Stimulated activated CD8-positive, alpha-beta memory T cell treated with anti-CD3 and anti-CD28 coated beads, Interleukin-4, amount 100 ng/mL, for 24 hours (primary cell): ENCODE results near the gene SPC24.
A peak's percentile ranks its signal among the peaks of the same experiment; 100 is the strongest.
"Not testable (repeated sequence)": the region's sequence is repeated elsewhere in the genome, so short reads cannot be mapped to it uniquely, and the experiment has no call there.

Experiments used
- DNase-seq: peaks from one replicate; pipeline ENCODE4 v3.0.0-alpha.2; 2020; ENCODE audit warnings: low read depth

SPC24 gene

DNA sequence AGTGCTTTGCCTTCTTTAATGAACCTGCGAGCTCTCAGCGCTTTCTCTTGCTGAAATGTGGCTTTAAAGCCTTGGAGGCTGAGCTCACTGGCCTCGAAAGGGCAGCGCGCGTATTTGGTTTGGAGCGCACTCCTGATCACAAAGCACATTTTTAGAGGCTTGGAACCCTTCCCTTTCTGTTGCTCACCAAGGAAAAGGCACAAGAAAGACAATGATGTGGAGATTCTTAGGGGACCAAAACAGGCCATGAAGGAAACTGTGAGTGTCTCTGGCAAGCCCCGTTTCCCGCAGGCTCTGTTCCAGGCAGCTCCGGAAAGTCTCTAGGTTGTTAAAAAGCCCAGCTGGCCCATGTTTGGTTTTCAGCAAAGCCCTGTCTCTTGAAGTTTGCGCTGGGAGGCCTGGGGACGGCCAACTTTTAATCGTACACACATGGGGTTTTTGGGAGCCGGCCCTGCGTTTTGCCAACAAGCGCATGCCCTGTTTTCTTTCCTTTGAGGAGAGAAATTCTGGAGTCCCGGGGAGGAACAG, 9.4 kb upstream of the SPC24 start:
- DNase-seq, result no peak

DNA sequence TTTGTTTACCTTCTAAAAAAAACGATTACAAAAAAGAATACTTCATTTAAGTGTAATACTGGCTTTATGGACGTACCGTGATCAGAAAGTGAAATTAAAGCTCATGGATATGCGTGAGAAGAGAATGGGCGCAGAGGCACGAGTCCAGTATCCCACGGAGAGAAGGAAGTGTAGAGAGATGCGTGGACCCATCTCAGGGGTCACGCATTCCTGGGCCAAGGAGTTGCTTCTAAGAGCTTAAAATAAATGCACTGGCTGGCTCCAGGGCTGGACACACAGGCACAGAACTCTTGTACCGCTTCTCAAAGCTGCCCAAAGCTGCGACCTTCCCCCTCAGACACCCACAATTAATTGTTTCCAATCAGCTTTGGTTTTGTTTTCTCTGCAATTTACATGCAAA, 8.7 kb upstream of the SPC24 start:
- no peak for DNase-seq

DNA sequence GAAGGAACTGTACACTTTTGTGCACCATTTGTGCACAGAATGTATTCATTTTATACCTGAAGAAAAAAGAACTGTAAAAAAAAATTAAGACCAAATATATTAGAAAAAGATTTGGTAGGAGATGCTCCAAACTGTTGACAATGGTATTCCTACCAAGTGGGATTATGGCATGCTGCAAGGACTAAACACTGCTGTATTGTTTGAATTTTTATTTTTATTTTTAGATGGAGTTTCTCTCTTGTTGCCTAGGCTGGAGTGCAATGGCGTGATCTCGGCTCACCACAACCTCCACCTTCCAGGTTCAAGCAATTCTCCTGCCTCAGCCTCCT, 4.8 kb upstream of the SPC24 start:
- not testable (repeated sequence) for DNase-seq

DNA sequence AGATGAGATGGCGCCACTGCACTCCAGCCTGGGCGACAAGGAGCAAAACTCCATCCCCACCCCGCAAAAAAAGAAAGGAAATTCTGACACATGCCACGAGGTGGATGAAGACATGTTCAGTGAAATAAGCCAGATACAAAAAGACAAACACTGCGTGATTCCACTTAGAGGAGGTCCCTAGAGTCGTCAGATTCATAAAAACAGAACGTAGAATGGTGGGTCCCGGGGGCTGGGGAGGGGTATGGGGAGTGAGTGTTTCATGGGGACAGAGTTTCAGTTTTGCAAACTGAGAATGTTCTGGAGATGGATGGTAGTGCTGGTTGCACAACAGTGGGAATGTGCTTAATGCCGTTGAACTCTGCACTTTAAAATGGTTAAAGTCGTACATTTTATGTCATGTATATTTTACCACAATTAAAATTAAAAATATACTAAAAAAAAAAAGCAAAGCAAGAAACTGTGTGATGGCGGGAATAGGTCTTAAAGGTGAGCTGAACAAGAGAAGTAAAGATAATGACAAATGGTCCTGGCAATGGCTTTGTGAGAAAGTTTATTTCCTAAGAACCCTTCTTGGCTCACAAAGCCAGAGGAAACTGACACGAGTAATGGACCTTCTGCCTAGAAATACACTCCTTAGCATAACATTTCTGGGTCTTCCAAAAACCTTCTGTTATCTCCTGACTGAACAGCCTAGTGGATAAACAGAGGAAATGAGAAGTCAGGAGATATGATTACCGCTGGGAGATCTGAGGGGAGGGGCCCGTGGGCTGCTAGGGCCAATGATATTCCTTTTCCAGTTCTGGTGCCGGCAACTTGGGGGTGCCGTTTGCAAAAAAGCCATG, 4.2 kb upstream of the SPC24 start:
- no peak for DNase-seq

DNA sequence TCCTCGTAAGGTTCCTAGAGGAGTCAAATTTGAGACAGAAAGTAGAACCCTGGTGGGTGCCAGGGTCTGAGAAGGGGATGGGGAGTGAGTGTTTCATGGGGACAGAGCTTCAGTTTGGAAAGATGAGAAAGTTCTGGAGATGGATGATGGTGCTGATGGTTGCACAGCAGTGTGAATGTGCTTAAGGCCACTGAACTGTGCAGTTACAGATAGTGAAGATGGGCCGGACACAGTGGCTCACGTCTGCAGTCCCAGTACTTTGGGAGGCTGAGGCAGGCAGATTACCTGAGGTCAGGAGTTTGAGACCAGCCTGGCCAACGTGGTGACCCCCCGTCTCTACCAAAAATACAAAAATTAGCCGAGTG, 917 bp downstream of the SPC24 start:
- no peak for DNase-seq

DNA sequence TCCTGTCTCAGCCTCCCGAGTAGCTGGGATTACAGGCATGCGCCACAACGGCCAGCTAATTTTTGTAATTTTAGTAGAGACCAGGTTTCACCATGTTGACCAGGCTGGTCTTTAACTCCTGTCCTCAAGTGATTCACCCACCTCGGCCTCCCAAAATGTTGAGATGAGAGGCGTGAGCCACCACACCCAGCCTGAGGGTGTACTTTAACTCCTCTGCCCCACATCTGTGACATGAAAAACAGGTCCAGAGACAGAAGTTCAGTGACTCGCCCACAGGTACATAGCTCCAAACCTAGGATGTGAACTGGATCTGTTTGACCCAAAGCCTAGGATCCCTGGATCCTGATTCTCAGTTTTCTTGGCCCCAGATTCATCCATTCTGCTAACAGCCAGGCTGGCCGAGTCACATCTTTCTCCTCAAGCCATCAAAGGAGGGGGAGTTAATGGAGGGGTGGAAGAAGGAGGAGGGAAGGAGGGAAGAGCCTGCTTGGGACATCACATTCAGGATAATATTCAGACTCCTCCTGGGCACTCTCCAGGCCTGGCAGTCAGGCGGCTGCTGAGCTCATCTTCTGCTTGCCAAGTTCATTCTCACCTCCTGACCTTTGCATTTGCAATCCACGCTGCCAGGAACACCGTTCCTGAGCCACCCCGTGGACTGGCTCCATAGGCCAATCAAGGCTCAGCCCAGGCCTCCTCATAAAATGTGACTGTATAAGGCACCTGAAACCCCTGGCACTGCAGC, 3.1 kb downstream of the SPC24 start:
- no peak for DNase-seq

DNA sequence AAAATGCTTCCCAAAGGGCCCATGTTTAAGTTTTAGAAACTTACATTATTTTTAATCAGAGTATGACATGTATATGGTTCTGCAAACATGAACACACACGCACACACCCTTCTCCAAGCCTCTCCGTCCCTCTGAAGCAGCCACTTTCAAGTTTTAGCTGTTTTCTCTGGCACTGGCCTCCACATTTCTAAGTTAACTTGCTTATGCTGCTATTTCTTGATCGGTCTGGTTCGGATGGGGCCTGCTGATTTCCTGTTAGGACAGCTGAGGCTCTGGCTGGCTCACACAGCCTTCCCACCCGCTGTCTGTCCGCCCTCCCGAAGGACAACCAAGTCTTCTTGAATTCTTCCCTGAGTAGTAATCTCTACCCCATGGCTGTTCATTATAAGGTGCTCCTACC, 4.4 kb downstream of the SPC24 start:
- DNase-seq, result no peak

DNA sequence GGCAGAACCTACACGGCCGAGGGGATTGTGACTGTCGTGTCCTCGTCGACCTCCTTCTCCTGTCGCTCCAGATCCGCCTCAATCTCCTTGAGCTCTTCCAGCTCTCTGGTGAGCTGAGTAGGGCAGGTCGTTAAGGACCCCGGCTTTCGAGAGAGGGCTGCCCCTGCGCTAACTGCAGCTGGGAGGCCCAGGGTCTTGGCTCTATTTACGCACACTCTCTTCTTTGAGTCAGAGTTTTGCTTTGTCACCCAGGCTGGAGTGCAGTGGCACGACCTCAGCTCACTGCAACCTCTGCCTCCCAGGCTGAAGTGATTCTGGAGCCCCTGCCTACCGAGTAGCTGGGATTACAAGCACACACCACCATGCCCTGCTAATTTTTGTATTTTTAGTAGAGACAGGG, 7.6 kb downstream of the SPC24 start:
- DNase-seq, result no peak

DNA sequence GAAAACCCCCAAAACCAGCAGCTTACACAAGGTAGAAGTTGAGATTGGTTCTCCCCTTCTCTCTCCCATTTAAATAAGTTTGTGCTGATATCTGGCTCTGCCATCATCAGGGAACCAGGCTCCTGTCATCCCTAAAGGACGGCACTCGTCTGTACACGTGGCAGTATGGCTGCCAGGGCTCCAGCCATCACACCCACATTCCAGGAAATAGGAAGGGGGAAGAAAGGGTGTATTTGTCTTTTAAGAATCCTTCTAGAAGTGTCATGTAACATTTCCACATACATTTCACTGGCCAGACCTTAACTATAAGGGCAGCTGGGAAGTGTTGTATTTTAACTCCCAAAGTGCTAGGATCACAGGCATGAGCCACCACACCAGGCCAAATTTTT, 10.1 kb downstream of the SPC24 start:
- no peak for DNase-seq

DNA sequence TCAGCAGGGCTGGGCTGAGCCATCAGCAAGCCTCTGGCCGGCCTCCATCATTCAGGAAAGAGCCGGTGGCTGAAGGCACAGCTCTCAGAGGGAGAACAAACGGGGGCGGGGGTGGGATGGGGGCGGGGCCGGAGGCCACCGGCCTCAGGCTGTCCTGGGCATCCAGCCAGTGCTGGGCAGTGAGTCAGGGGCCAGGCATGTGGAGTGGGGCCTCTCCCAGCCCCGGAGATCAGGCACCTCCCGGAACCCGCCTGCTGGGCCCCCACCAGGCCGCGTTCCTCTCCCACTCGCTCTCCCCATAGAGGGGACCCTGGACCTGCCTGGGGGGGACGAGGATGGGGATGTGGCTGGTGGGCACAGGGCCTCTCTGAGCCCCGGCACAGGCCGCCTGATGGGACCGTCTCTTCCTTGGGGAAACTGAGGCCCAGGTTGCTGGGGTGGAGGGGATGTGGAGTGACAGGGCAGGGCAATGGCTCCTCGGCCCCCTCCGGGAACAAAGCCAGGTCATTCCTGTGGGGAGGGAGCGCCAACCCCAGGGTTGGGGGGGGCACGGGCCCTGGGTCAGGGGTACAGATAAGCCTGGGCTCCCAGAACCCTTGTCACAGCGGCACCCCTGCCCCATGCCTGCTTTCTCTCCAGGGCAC, 12.9 kb downstream of the SPC24 start:
- DNase-seq, result no peak

DNA sequence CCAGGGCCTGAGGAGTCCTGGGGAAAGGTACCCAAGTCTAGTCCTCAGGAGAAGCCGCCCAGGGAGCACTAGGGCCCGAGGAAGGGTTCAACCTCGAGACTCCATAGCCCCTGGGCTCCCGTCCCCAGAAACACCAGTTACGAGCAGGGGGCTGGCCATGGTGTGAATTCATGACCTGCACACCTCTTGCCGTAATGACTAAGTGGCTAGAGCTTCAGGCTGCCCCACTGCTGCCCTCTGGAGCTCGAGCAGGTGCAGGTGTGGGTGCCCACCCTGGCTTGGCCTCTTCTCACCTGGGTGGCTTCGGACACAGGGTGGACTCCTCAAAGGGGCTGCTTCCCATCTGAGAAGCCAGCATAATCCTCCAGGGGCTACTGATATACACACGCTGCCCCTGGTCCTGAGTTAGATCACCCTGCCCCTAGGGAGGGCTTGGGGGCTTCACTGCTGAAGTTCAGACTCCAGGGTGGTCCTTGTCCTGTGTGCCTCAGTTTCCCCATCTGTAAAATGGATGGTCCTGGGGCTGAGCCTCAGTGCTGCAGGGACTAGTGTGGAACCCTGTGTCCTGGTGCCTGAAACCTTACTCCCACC, 13.6 kb downstream of the SPC24 start:
- no peak for DNase-seq

DNA sequence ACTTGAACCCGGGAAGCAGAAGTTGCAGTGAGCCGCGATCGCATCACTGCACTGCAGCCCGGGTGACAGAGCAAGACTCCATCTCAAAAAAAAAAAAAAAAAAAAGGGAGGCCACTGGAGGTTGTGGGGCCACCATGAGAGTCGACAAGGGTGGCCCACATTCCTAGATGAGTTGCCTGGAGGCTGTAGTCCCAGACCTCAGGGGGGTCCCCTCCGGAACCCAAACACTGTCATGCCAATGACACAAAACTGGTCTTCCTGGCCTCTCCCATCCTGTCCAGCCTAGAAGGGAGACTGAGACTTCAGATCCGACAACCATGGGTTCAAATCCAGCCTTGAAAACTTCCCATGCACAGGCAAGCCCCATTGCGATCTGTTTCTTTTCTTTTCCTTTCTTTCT, 14.7 kb downstream of the SPC24 start:
- DNase-seq, result no peak

DNA sequence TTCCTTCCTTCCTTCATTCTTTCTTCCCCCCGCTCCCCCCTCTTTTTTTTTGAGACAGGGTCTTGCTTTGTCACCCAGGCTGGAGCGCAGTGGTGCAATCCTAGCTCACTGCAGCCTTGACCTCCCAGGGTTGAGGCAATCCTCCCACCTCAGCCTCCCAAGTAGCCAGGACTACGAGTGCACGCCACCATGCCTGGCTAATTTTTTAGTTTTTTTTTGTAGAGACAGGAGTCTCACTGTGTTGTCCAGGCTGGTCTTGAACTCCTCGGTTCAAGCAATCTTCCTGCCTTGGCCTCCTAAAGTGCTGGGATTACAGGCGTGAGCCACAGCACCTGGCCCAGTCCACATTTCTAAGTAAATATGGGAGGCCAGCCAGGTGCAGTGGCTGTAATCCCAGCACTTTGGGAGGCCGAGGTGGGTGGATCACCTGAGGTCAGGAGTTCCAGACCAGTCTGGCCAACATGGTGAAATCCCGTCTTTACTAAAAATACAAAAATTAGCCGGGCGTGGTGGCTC, 15.5 kb downstream of the SPC24 start:
- DNase-seq, result not testable (repeated sequence)

DNA sequence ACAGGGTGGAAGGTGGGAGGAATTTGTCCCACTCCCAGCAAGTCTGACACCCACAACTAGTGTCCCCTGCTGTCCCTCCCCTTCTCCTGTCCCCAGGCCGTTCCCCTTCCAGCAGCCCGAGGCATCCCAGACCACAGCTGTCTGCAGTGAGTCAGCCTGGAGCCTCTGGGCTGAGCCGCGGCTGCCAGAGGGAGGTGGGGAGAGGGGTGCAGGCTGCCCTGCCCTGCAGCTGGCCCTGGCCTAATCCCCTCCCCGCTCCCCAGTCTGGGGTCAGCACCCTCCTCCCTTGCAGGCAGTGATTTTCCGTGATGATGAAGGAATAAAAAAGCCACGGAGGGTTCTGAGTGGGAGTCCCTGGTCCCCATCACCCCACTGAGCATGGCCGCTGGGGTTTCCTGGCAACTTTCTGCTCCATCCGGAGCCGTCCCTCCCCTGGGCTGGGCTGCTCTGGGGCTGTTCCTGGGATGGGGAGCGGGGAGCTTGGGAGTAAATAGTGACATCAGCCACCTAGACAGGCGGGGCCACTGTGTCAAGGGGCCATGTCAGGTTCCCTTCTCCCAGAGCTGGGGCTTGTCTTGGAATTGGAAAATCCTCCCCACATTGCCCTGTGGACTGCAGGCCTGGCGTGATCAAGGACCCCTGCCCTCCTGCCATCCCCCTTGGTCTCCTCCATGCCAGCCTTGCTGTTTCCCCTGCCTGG, 16.8 kb downstream of the SPC24 start:
- no peak for DNase-seq

DNA sequence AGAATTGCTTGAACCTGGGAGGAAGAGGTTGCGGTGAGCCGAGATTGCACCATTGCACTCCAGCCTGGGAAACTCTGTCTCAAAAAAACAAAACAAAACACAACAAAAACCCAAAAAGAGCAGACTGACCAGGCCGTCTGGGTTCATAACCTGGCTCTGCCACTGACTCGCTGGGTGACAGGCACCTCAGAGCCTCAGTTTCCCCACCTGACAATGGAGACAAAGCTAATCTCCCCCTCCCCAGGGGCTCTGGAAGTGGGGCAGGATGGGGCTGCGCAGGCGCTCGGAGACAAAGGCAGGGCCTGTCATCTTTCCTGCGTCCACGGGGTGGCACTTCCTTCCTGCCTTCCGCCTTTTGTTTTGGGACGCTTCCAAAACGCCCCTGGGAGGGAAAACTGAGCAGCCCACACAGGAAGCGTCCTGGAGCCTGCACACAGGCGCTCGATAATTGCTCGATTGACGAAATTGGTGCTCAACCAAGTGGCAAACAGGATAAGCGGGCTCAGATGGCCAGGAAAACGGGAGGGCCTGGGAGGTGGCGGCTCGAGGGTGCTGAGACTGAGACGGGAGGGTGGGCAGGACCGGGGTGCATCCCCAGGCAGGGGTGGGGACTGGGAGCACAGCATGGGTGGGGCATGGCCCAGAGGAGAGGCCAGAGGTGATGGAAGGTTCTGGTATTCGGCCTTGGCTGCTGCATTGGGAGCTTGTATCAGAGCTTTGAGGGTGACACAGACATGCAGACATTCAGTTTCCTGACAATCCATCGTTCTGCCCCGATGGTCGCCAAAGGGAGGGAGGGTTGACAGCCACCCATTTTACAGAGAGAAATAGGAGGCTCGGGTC, 17.8 kb downstream of the SPC24 start:
- peak; percentile 28 for DNase-seq

DNA sequence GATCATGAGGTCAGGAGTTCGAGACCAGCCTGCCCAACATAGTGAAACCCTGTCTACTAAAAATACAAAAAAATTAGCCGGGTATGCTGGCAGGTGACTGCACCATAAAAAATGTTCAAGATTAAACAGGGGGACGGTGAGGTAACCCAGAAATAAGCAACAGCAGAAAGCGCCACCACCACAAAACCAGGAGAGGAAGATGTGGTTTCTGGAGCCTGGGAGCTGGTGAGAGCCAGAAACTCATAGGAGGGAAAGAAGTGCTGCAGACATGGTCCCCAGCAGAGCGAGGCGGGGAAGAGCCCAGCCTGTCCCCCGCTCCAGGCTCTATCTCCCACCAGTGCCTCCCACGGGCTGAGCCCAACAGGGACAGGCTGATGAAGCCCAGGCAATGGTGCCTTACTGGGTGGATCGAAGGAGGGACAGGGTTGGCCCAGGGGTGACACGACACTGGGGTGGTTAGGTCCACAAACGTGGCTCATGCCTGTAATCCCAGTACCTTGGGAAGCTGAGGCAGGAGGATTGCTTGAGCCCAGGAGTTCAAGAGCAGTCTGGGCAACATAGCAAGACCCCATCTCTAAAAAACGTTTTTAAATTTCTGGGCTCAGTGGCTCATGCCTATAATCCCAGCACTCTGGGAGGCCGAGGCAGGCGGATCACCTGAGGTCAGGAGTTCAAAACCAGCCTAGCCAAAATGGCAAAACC, 19.0 kb downstream of the SPC24 start:
- DNase-seq, result no peak

DNA sequence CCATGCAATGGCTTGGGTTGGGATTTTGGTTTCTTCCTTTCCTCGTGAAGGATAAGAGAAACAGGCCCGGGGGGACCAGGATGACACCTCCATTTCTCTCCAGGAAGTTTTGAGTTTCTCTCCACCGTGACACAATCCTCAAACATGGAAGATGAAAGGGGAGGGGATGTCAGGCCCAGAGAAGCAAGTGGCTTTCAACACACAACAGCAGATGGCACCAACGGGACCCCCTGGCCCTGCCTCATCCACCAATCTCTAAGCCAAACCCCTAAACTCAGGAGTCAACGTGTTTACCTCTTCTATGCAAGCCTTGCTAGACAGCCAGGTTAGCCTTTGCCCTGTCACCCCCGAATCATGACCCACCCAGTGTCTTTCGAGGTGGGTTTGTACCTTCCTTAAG, 24.1 kb downstream of the SPC24 start:
- no peak for DNase-seq

DNA sequence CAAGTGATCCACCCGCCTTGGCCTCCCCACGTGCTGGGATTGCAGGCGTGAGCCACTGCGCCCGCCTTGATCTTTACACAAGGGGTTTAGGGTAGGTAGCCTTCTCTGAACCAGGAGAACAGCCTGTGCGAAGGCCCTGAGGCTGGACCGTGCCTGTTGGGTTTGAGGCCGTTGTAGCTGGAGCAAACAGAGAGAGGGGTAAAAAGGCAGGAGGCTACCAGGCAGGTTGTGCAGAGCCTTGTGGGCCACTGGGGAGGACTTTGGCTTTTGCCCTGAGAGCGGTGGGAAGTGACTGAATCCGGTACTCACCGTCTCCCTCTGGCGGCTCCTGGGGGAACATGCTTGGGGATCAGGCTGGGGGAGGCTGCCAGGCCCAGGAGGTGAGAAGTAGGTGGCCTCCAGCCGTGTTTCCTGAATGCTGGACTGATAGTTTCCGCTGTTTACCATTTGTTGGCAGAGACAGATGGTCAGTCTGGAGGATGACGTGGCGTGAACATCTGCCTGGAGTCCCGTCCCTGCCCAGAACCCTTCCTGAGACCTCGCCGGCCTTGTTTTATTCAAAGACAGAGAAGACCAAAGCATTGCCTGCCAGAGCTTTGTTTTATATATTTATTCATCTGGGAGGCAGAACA, 24.6 kb downstream of the SPC24 start:
- DNase-seq, result peak; percentile 57

DNA sequence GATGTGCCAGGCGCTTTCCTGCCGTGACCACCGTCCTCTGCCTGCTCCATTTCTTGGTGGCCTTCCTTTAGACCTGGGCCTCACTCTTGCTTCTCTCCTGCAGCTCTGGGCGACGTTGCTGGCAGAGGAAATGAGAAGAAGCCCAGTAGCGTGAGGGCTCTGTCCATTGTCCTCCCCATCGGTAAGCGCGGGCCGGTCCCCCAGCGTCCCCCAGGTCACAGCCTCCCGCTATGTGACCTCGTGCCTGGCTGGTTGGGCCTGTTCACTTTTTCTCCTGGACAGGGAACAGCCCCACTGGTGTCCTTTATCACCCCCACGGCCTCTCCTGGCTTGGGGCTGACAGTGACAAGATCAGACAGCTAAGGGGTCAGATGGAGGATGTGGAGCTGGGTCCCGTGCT, 27.7 kb downstream of the SPC24 start:
- no peak for DNase-seq
